K562 (cell line): ENCODE data around the gene PSMB11. TPM values are rescaled to one million over a fixed set of nuclear protein-coding genes. Genes with fewer than 3 reads are reported as not detected.
A peak's percentile ranks its signal among the peaks of the same experiment; 100 is the strongest.

Source experiments
- ELF4 ChIP-seq: fragments of 450-650 bp; formaldehyde crosslinking; IDR thresholded peaks from 2 replicates; pipeline ENCODE4 v1.4.0; 2022; ENCODE audit warnings: missing genetic modification characterization
- GABPA ChIP-seq: fragments of 200-800 bp; sonication (Bioruptor generic); conservative IDR thresholded peaks from 2 replicates; pipeline ENCODE4 v1.6.1; 2016; ENCODE audit warnings: low read depth, missing genetic modification characterization, missing compliant biosample characterization
- GTF2A2 ChIP-seq: IDR thresholded peaks from 2 replicates; pipeline ENCODE4 v1.6.1; 2016; ENCODE audit warnings: mild to moderate bottlenecking, missing genetic modification characterization, missing compliant biosample characterization
- HIVEP1 ChIP-seq: fragments of 250-450 bp; sonication (Bioruptor Pico); IDR thresholded peaks from 2 replicates; pipeline ENCODE4 v1.4.0; 2020; ENCODE audit warnings: mild to moderate bottlenecking
- HMBOX1 ChIP-seq: sonication (generic); IDR thresholded peaks from 2 replicates; pipeline ENCODE4 v1.6.1; 2016
- KDM2B ChIP-seq: fragments of 250-450 bp; sonication (Bioruptor Pico); IDR thresholded peaks from 2 replicates; pipeline ENCODE4 v1.8.0; 2021; ENCODE audit warnings: mild to moderate bottlenecking, moderate library complexity
- NKRF ChIP-seq: fragments of 450-650 bp; IDR thresholded peaks from 2 replicates; pipeline ENCODE4 v1.6.1; 2016; ENCODE audit warnings: borderline replicate concordance
- RNF2 ChIP-seq: sonication (generic); IDR thresholded peaks from 2 replicates; pipeline ENCODE4 v1.6.1; 2016
- RUNX1 ChIP-seq: sonication (generic); IDR thresholded peaks from 2 replicates; pipeline ENCODE4 v1.6.1; 2016; ENCODE audit warnings: antibody characterized with exemption, low read depth
- SAP30 ChIP-seq: fragments of 200-600 bp; sonication (generic); IDR thresholded peaks from 2 replicates; pipeline ENCODE4 v1.6.1; 2012; ENCODE audit warnings: borderline replicate concordance, low read depth, mild to moderate bottlenecking, moderate library complexity, low read length, control low read depth, inconsistent platforms; ENCODE audit not compliant: insufficient read depth, poor library complexity, severe bottlenecking
- SPI1 ChIP-seq: IDR thresholded peaks from 2 replicates; pipeline ENCODE4 v1.6.1; 2011; ENCODE audit warnings: low read depth, low read length, control low read depth, borderline replicate concordance
- STAT5B ChIP-seq: fragments of 250-450 bp; sonication (Bioruptor Pico); IDR thresholded peaks from 2 replicates; pipeline ENCODE4 v1.8.0; 2021; ENCODE audit warnings: mild to moderate bottlenecking, inconsistent platforms
- THAP12 ChIP-seq: fragments of 250-450 bp; sonication (Bioruptor Pico); IDR thresholded peaks from 2 replicates; pipeline ENCODE4 v1.9.0; 2021; ENCODE audit warnings: mild to moderate bottlenecking, inconsistent platforms
- THAP7 ChIP-seq: fragments of 250-450 bp; sonication (Bioruptor Pico); IDR thresholded peaks from 2 replicates; pipeline ENCODE4 v1.5.0; 2021
- ZNF263 ChIP-seq: sonication (generic); formaldehyde crosslinking; IDR thresholded peaks from 2 replicates; pipeline ENCODE4 v1.8.0; 2022; ENCODE audit warnings: mild to moderate bottlenecking, missing genetic modification reagents, borderline replicate concordance
- ZNF449 ChIP-seq: fragments of 250-450 bp; sonication (Bioruptor Pico); IDR thresholded peaks from 2 replicates; pipeline ENCODE4 v1.8.0; 2022; ENCODE audit warnings: moderate library complexity, mild to moderate bottlenecking, inconsistent platforms
- ZNF655 ChIP-seq: fragments of 250-450 bp; sonication (Bioruptor Pico); IDR thresholded peaks from 2 replicates; pipeline ENCODE4 v1.5.0; 2021
- polyA plus RNA-seq, 8 experiments: library from polyadenylated mRNA; depleted of rRNA in 4 of 8; stranded (reverse) in 5 of 8; unstranded in 3 of 8; fragments of >200 nt; fragmentation: Nextera tagmentation in 2 of 8; fragmentation: Illumina TruSeq in 1 of 8; extraction: Ambion mirVana in 2 of 8; extraction: Trizol in 1 of 8; gene quantifications; 2 replicates each; pipeline versions ENCODE4 v1.2.1 to v1.2.3, GENCODE V29; 2011 to 2014; ENCODE audit warnings: inconsistent platforms in 1 of 8, missing spikeins in 1 of 8
- total RNA-seq, 7 experiments: library from RNA; depleted of rRNA in 6 of 7; stranded (reverse); fragments of >200 nt in 6 of 7; fragmentation: Illumina TruSeq in 2 of 7; extraction: Trizol in 2 of 7; gene quantifications; 2 replicates each; pipeline versions ENCODE4 v1.2.1 to v1.2.3, GENCODE V29; 2011 to 2021; ENCODE audit warnings: low replicate concordance in 1 of 7

The PSMB11 gene
- total and polyA plus RNA-seq, 9 of the 15 experiments (the other 6 are each of a cell fraction or from before 2014, with no cell fraction given), result not detected

- TF ChIP-seq GTF2A2 (tag), result no peak
- TF ChIP-seq THAP12, result no peak
- TF ChIP-seq RUNX1, result no peak
- TF ChIP-seq NKRF, result peak; percentile 71; the same call in 1 of the 2 replicates
- peak; percentile 94 for TF ChIP-seq GABPA (tag)
- no peak for TF ChIP-seq KDM2B (CRISPR knock-in tag)
- peak; percentile 82 for TF ChIP-seq SAP30
- no peak for TF ChIP-seq ZNF449
- TF ChIP-seq ELF4 (CRISPR knock-in tag), result no peak
- TF ChIP-seq ZNF263 (CRISPR knock-in tag), result peak; percentile 88
- no peak for TF ChIP-seq RNF2
- no peak for TF ChIP-seq STAT5B (CRISPR knock-in tag)
- 0 out of 2 replicates have a peak, but pooled peaks have one; percentile 31 for TF ChIP-seq SPI1
- TF ChIP-seq HIVEP1 (CRISPR knock-in tag), result no peak
- no peak for TF ChIP-seq THAP7
- no peak for TF ChIP-seq ZNF655 (CRISPR knock-in tag)
- TF ChIP-seq HMBOX1, result no peak
These were observed 7.3 kb upstream of the PSMB11 start, which contains the start of gene PSMB5 (continued) for GRCh38 chr14:23034498-23035302.
